HepG2 (cell line): ENCODE results near the gene RNASE7. TPM values are rescaled to one million over a fixed set of nuclear protein-coding genes. Genes with fewer than 3 reads are reported as not detected.
A peak's percentile ranks its signal among the peaks of the same experiment; 100 is the strongest.

Experiments used
- AKAP8 ChIP-seq: sonication (generic); formaldehyde crosslinking; IDR thresholded peaks from 2 replicates; pipeline ENCODE4 v1.5.1; 2020; ENCODE audit warnings: mild to moderate bottlenecking, missing genetic modification reagents
- BCL6 ChIP-seq: IDR thresholded peaks from 2 replicates; pipeline ENCODE4 v1.6.1; 2016; ENCODE audit warnings: missing genetic modification reagents, missing compliant biosample characterization
- MED1 ChIP-seq: sonication (generic); formaldehyde crosslinking; IDR thresholded peaks from 2 replicates; pipeline ENCODE4 v1.4.0; 2020; ENCODE audit warnings: missing genetic modification reagents
- MEF2D ChIP-seq: sonication (generic); formaldehyde crosslinking; IDR thresholded peaks from 2 replicates; pipeline ENCODE4 v1.5.1; 2020; ENCODE audit warnings: mild to moderate bottlenecking, missing genetic modification reagents
- PHF5A ChIP-seq: IDR thresholded peaks from one replicate; pipeline ENCODE4 v1.6.1; 2018; ENCODE audit warnings: low read depth, missing genetic modification reagents; ENCODE audit not compliant: unreplicated experiment
- PPARG ChIP-seq: conservative IDR thresholded peaks from 2 replicates; pipeline ENCODE4 v1.6.1; 2016; ENCODE audit warnings: missing biosample characterization, missing genetic modification reagents
- SNAPC2 ChIP-seq: sonication (generic); formaldehyde crosslinking; IDR thresholded peaks from 2 replicates; pipeline ENCODE4 v1.8.1; 2022; ENCODE audit warnings: mild to moderate bottlenecking, missing genetic modification reagents
- ZBTB38 ChIP-seq: sonication (generic); formaldehyde crosslinking; IDR thresholded peaks from 2 replicates; pipeline ENCODE4 v1.5.1; 2020; ENCODE audit warnings: mild to moderate bottlenecking, missing genetic modification reagents
- ZMYM3 ChIP-seq: sonication (generic); formaldehyde crosslinking; IDR thresholded peaks from 2 replicates; pipeline ENCODE4 v1.5.1; 2020; ENCODE audit warnings: mild to moderate bottlenecking, missing genetic modification reagents
- ZNF331 ChIP-seq: sonication (generic); formaldehyde crosslinking; IDR thresholded peaks from 2 replicates; pipeline ENCODE4 v1.4.0; 2020; ENCODE audit warnings: missing genetic modification reagents
- ZNF383 ChIP-seq: sonication (generic); formaldehyde crosslinking; IDR thresholded peaks from 2 replicates; pipeline ENCODE4 v1.4.0; 2020; ENCODE audit warnings: missing genetic modification reagents, mild to moderate bottlenecking, borderline replicate concordance
- ZNF441 ChIP-seq: sonication (generic); formaldehyde crosslinking; IDR thresholded peaks from 2 replicates; pipeline ENCODE4 v1.7.0; 2021; ENCODE audit warnings: missing genetic modification reagents, borderline replicate concordance
- ZNF670 ChIP-seq: sonication (generic); formaldehyde crosslinking; IDR thresholded peaks from 2 replicates; pipeline ENCODE4 v1.8.0; 2022; ENCODE audit warnings: mild to moderate bottlenecking, missing genetic modification reagents, borderline replicate concordance
- ZNF761 ChIP-seq: sonication (generic); formaldehyde crosslinking; conservative IDR thresholded peaks from 2 replicates; pipeline ENCODE4 v1.4.0; 2020; ENCODE audit warnings: mild to moderate bottlenecking, missing genetic modification reagents
- polyA plus RNA-seq, 8 experiments: library from polyadenylated mRNA; depleted of rRNA in 3 of 8; stranded (reverse) in 7 of 8; unstranded in 1 of 8; fragments of >200 nt; fragmentation: Illumina TruSeq in 4 of 8; extraction: Trizol in 4 of 8; gene quantifications; 2 replicates each; pipeline versions ENCODE4 v1.2.1 to v1.2.3, GENCODE V29; 2011 to 2016; ENCODE audit warnings: low read depth in 4 of 8, missing spikeins in 1 of 8, mixed read lengths in 1 of 8; ENCODE audit not compliant: insufficient read depth in 1 of 8
- total RNA-seq, 5 experiments: library from RNA; depleted of rRNA; stranded (reverse); fragments of >200 nt; fragmentation: Illumina TruSeq; extraction: Trizol; gene quantifications; 2 replicates each; pipeline ENCODE4 v1.2.3, GENCODE V29; 2016; ENCODE audit warnings: low read depth in 1 of 5
- TF ChIP-seq, protein P1 (sequence below): sonication (generic); formaldehyde crosslinking; IDR thresholded peaks from 2 replicates; pipeline ENCODE4 v1.5.1; 2020; ENCODE audit warnings: mild to moderate bottlenecking, moderate library complexity, missing genetic modification reagents
- TF ChIP-seq, protein P2 (sequence below): sonication (generic); formaldehyde crosslinking; IDR thresholded peaks from 2 replicates; pipeline ENCODE4 v1.8.0; 2022; ENCODE audit warnings: mild to moderate bottlenecking, missing genetic modification reagents, moderate library complexity

Gene RNASE7
- total and polyA plus RNA-seq, 2 of the 13 experiments (the other 11 are each of a cell fraction or from before 2014, with no cell fraction given) = 0.04 TPM; not detected in 1

GRCh38 chr14:21043974-21044618 is 1.9 kb downstream of the RNASE7 start (continued):
- TF ChIP-seq, protein P1, sequence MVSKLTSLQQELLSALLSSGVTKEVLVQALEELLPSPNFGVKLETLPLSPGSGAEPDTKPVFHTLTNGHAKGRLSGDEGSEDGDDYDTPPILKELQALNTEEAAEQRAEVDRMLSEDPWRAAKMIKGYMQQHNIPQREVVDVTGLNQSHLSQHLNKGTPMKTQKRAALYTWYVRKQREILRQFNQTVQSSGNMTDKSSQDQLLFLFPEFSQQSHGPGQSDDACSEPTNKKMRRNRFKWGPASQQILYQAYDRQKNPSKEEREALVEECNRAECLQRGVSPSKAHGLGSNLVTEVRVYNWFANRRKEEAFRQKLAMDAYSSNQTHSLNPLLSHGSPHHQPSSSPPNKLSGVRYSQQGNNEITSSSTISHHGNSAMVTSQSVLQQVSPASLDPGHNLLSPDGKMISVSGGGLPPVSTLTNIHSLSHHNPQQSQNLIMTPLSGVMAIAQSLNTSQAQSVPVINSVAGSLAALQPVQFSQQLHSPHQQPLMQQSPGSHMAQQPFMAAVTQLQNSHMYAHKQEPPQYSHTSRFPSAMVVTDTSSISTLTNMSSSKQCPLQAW (CRISPR knock-in tag) = peak; percentile 74; the same call in 1 of the 2 replicates
- TF ChIP-seq ZNF331 (CRISPR knock-in tag) (peak; percentile 62; the same call in 1 of the 2 replicates), PPARG (CRISPR knock-in tag) (peak; percentile 100), AKAP8 (peak; percentile 76; the same call in 1 of the 2 replicates), ZMYM3 (peak; percentile 86), ZBTB38 (CRISPR knock-in tag) (peak; percentile 67; the same call in 1 of the 2 replicates), ZNF761 (CRISPR knock-in tag) (0 out of 2 replicates have a peak, but pooled peaks have one; percentile 68), ZNF670 (CRISPR knock-in tag) (0 out of 2 replicates have a peak, but pooled peaks have one; percentile 62), MEF2D (CRISPR knock-in tag) (0 out of 2 replicates have a peak, but pooled peaks have one; percentile 14), ZNF383 (CRISPR knock-in tag) (no peak), BCL6 (CRISPR knock-in tag) (peak; percentile 63), MED1 (CRISPR knock-in tag) (peak; percentile 84), ZNF441 (CRISPR knock-in tag) (no peak), PHF5A (CRISPR knock-in tag) (peak; percentile 56), SNAPC2 (0 out of 2 replicates have a peak, but pooled peaks have one; percentile 59)
- TF ChIP-seq, protein P2, sequence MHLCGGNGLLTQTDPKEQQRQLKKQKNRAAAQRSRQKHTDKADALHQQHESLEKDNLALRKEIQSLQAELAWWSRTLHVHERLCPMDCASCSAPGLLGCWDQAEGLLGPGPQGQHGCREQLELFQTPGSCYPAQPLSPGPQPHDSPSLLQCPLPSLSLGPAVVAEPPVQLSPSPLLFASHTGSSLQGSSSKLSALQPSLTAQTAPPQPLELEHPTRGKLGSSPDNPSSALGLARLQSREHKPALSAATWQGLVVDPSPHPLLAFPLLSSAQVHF (CRISPR knock-in tag) = no peak
